Mammary epithelial cell (primary cell): ENCODE measurements around the gene GPX4.

Source experiments
- EZH2 ChIP-seq: IDR thresholded peaks from 2 replicates; pipeline ENCODE4 v1.6.1; 2012; ENCODE audit warnings: low read length, inconsistent platforms, borderline replicate concordance
- TF ChIP-seq, protein P1 (sequence below), 2 donors: IDR thresholded peaks in 1 of 2; conservative IDR thresholded peaks in 1 of 2; 2 replicates each; pipeline ENCODE4 v1.5.1; 2011 to 2012; ENCODE audit warnings: inconsistent platforms in 2 of 2, low read length in 2 of 2, mild to moderate bottlenecking in 2 of 2, control low read depth in 1 of 2, low read depth in 1 of 2; ENCODE audit not compliant: insufficient read depth in 1 of 2; ENCODE audit errors: extremely low read depth in 1 of 2

DNA sequence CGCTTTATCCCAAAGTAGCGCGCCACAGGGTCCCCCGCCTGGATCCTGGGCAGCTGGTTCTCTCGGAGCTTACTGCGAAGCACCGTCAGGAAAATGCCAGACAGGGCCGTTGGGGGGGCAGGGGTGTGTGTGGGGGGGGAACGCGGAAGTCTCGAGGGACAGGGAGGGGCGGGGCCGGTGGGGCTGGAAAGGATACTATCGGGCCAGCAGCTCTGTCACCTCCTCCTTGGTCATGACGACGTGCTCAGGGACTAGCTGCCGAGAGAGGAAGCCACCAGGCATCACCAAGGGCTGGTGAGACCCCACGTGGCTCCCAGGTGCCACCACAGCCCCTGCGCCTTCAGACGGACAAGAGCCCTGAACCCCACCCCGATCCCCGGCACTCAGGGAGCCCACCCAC, 13.9 kb upstream of the GPX4 start:
- TF ChIP-seq, protein P1, sequence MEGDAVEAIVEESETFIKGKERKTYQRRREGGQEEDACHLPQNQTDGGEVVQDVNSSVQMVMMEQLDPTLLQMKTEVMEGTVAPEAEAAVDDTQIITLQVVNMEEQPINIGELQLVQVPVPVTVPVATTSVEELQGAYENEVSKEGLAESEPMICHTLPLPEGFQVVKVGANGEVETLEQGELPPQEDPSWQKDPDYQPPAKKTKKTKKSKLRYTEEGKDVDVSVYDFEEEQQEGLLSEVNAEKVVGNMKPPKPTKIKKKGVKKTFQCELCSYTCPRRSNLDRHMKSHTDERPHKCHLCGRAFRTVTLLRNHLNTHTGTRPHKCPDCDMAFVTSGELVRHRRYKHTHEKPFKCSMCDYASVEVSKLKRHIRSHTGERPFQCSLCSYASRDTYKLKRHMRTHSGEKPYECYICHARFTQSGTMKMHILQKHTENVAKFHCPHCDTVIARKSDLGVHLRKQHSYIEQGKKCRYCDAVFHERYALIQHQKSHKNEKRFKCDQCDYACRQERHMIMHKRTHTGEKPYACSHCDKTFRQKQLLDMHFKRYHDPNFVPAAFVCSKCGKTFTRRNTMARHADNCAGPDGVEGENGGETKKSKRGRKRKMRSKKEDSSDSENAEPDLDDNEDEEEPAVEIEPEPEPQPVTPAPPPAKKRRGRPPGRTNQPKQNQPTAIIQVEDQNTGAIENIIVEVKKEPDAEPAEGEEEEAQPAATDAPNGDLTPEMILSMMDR (conservative IDR thresholded peaks at IDR 0.05 in 1 of 2, IDR thresholded peaks at IDR 0.05 in 1 of 2; ENCODE audit: extremely low read depth in 1 of 2, insufficient read depth in 1 of 2, low read depth in 1 of 2, low read length in 2 of 2) = no peak
- TF ChIP-seq EZH2 = no peak
